HS-5 (cell line): ENCODE measurements around the gene ORAI2.
"Not testable (repeated sequence)": the region's sequence is repeated elsewhere in the genome, so short reads cannot be mapped to it uniquely, and the experiment has no call there.

Source experiments
- DNase-seq: peaks from one replicate; pipeline ENCODE4 v3.0.0-alpha.2; 2012; ENCODE audit warnings: low read depth

The ORAI2 gene

DNA sequence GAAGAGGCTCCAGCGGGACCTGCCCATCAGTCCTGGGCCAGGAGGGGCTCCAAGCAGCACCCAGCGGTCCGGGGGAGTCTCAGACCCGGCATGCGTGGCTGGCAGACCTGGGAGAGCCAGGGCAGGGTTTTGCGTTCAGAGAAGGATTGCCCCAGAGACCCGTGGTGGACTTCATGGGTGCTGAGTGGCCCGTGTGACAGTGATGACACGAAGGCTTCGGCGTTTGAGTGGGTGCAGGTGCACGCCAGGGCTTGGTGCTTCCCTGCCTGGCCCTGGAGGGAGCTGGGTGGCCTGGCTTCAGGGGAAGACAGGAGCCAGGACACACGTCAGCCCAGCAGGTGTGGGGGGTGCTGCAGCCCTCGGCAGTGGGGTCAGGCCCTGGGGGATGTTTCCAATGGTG, 13.9 kb downstream of the ORAI2 start:
- DNase-seq: no peak

DNA sequence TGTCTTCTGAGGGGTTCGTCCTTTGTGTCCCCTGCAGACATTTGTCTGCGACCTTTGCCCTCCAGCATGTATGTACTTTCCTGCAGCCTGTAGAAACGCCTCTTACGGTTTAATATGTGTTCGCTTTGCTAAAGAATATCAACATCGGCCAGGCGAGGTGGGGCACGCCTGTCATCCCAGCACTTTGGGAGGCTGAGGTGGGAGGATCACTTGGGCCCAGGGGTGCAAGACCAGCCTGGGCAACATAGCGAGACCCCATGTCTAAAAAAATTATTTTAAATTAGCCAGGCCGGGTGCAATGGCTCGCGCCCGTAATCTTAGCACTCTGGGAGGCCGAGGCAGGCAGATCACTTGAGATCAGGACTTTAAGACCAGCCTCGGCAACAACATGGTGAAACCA, 15.8 kb downstream of the ORAI2 start:
- no peak for DNase-seq

DNA sequence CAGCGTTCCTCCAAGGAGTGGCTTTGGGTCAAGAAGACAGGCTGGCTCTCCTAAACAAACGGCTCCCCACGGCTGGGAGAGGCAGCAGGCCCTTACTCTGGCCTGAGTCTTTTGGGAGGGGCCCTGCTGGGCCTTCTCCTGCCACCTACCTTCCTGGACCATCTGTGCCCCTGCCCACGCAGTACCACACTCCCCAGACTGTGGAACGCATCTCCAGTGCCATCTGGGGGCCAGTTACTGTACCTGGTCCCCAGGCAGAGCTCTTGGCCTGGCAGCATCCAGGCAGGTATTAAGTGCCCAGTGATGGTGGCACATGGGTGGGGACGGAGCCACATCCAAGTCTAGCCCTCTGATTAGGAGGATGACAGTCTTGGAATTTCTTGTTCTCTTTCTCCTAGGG, 16.9 kb downstream of the ORAI2 start:
- DNase-seq: no peak

DNA sequence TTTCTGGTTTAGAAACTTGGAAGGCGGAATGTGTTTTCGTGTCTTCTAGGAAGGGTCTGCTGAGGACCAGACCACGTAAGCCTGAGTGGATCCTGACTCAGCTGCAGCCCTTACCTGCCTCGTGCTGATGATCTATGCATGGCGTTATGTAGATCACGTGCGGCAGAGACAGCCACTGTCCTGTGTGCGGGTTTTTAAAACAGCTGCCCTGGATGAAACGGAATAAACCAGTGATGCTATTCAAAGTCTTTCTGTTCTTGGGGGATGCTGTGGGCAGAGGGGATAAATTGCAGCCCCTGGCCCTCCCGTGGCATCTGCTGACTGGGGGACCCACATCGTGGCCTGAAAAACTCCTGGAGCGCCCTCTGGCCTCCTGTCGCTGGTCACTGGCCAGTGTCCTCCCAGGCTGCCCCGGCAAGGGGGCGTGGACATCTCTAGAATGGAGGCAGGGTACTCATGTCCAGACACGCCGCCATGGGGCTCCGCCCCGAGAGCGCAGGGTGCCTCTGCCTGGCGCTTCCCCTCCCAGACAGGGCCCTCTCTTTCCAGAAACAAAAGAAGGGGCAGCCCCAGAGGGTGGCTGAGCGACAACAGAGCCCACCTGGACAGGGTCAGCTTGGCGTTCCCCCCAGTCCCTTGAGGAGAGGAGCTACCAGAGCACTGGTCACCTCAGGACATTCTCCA, 18.1 kb downstream of the ORAI2 start:
- DNase-seq: no peak

- no peak for DNase-seq
Measured at GRCh38 chr7:102452451-102452850, 19.1 kb downstream of the ORAI2 start.

- no peak for DNase-seq
Measured at GRCh38 chr7:102453319-102453718, 19.9 kb downstream of the ORAI2 start.

- no peak for DNase-seq
Measured at GRCh38 chr7:102454468-102454867, 21.1 kb downstream of the ORAI2 start.

DNA sequence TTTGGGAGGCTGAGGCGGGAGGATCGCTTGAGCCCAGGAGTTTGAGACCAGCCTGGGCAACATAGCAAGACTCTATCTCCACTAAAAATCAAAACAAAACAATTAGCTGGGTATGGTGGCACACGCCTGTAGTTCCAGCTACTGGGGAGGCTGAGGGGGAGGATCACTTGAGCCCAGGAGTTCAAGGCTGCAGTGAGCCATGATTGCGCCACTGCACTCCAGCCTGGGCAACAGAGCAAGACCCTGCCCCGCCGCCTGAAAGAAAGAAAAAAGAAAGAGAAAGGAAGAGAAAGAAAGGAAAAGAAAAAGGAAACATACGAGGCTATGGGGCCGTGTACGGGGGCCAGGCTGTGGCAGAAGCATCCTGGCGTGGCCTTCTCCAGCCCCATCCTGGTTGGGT, 21.6 kb downstream of the ORAI2 start:
- not testable (repeated sequence) for DNase-seq

- no peak for DNase-seq
Measured at GRCh38 chr7:102455596-102455995, 22.2 kb downstream of the ORAI2 start.

GRCh38 chr7:102456327-102456726, 23.0 kb downstream of the ORAI2 start:
- DNase-seq: no peak

DNA sequence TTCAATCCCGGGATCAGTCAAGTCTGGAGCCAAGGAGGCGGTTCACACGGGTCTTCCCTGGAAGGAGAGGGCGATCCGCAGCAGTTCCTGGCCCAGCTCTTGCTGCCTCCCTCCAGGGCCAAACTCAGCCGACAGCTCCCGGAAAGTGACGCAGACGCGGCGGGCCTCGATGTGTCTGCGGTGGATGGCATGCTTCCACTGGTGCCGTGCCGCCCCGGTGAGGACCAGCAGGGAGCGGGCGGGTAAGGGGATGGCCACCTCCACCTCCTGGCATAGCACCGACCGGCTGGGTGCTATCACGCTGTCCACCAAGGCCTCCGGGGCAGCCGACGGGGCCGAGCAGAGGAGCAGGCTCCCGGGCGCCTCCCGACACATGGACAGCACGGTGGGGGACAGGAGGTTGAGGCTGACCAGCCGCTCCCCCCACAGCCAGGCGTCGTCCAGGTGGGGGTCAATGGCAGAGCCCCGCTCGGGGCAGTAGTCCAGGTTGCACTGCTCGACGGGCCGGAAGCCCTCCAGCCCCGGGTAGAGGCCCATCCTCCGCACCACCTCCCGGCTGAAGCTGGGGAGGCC, 24.1 kb downstream of the ORAI2 start:
- DNase-seq: no peak

DNA sequence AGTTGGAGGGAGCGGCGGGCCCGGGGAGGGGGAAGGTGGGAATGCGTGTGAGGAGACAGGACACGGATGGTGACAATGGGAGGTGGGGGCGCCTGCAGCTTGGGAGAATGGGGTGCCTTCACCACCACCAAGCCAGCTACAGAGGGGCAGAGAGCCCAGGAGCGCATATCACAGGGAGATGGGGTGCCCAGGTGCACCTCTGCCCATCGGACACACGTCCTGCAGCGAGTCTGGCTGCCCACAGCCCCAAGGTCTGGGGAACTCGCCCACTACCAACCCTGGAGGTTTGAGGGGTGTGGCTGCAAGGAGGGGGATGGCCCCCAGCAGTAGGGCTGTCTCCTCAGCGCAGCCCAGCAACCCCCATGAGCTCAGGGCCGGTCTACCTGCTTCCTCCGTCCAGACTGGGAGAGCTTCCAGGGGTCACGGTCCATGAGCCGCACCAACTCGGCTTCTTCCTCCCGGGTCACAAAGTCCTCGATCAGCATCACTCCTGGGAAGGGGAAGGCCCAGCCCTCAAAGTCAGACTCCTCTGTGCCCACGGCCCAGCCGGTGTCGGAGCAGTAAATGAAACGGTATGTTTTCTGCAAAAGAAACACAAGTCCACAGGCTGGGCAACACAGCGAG, 26.0 kb downstream of the ORAI2 start:
- DNase-seq: no peak

DNA sequence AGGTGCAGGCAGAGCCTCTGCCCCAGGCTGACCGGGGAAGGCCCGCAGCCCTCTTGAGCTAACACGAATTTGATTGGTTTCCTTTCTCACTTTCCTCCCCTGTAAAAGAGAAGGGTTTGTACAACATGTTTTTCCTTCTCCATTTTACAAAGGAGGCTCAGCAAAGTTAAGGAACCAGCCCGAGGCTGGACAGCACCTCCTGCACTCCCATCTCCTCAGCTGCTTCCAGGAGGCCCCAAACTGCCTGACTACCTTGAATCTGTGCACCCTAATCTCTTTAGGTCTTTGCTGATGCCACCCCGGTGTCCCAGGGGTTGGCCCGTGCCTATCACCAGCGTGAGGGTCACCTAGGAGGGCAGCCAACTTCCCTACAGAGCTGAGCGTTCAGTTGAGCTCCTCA, 27.1 kb downstream of the ORAI2 start:
- no peak for DNase-seq

GRCh38 chr7:102463841-102464576, 30.6 kb downstream of the ORAI2 start:
- no peak for DNase-seq

DNA sequence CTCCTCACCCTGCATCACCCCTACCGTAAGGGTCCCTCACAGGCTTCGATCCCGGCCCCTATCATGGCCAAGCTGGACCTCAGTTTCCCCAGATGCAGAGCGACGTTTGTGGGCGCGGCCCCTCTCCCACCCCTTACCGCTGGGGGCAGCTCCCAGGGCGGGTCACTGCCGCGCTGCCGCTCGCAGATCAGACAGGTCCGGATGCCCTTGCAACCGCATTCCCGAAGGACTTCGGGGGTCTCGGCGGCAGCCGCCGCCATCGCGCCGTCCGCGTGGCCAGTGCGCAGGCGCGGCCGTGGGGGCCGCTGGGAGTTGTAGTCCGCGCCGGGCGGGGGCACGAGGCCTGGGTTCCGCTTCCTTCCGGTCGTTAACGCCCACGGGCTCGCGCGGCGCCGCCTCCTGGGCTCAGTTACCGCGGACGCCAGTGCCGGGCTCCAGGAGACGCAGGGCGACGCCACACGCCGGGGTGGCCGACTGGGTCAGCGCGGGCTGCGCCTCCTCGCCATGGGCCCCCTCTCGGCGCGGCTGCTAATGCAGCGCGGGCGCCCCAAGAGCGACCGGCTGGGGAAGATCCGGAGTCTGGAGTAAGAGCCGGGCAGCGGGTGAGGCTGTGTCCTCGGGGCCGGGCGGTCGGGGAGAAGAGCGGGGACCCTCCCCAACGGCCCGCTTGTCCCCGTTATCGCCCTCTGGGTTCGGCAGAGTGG, 31.4 kb downstream of the ORAI2 start, which contains the start of the genes ALKBH4 and LRWD1:
Gene ALKBH4, minus strand, starts transcription at position 287 of the 704 bp plus-strand sequence. Its CDS starts 27 bp downstream, at position 260.
Gene LRWD1, plus strand, starts transcription at position 408 of the 704 bp plus-strand sequence. Its CDS starts 97 bp downstream, at position 505.
- DNase-seq: peak; percentile 39

GRCh38 chr7:102466097-102466496, 32.7 kb downstream of the ORAI2 start:
- DNase-seq: no peak

- no peak for DNase-seq
Measured at GRCh38 chr7:102467581-102468477, 34.5 kb downstream of the ORAI2 start.

DNA sequence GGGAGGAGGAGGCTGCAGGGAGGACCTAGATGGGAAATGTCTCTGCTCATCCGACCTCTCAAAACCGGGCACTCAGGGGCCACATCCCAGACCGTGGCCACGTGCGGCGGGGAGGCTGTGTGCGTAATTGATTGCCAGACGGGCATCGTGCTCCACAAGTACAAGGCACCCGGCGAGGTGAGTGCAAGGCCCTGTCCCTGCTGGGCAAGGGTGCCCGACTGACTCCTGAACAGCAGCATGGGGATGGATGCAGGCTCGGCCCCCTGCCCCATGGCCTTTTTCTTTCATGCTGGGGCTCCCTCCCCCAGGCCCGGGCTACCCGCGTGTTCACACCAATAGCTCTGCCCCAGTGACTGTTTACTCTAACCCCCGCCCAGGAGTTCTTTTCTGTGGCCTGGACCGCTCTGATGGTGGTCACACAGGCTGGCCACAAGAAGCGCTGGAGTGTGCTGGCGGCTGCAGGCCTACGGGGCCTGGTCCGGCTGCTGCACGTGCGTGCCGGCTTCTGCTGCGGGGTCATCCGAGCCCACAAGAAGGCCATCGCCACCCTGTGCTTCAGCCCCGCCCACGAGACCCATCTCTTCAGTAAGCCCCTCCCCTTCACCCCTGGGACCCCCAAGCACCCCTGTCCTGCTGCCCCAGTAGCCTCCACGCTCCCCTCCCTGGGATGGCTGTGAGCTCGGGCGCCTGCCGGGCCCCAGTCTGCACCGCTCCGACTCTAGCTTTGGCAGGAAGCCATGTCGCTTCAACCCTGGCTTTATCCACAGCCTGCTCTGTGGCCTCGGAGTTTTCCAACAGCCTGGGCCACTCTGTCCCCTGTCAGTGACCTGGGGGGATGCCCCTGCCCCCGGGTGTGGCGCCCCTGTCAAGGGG, 35.3 kb downstream of the ORAI2 start:
- DNase-seq: no peak

GRCh38 chr7:102469351-102469971, 36.1 kb downstream of the ORAI2 start:
- no peak for DNase-seq
